PC-9 (cell line): ENCODE measurements around the gene RPAP3.

Experiments
- EZH2 ChIP-seq: fragments of 200-600 bp; sonication (generic); IDR thresholded peaks from 2 replicates; pipeline ENCODE4 v1.8.0; 2017; ENCODE audit warnings: antibody characterized with exemption, low read depth
- TF ChIP-seq, protein P1 (sequence below): fragments of 200-600 bp; sonication (generic); conservative IDR thresholded peaks from 2 replicates; pipeline ENCODE4 v1.6.1; 2017; ENCODE audit warnings: mixed run types, antibody characterized with exemption, mild to moderate bottlenecking, moderate library complexity

GRCh38 chr12:47739297-47739696, 33.5 kb upstream of the RPAP3 start:
- TF ChIP-seq, protein P1, sequence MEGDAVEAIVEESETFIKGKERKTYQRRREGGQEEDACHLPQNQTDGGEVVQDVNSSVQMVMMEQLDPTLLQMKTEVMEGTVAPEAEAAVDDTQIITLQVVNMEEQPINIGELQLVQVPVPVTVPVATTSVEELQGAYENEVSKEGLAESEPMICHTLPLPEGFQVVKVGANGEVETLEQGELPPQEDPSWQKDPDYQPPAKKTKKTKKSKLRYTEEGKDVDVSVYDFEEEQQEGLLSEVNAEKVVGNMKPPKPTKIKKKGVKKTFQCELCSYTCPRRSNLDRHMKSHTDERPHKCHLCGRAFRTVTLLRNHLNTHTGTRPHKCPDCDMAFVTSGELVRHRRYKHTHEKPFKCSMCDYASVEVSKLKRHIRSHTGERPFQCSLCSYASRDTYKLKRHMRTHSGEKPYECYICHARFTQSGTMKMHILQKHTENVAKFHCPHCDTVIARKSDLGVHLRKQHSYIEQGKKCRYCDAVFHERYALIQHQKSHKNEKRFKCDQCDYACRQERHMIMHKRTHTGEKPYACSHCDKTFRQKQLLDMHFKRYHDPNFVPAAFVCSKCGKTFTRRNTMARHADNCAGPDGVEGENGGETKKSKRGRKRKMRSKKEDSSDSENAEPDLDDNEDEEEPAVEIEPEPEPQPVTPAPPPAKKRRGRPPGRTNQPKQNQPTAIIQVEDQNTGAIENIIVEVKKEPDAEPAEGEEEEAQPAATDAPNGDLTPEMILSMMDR: no peak
- TF ChIP-seq EZH2: no peak
